Heart left ventricle (tissue), 13 donors: ENCODE data around the gene LHX4.

Source experiments
- CTCF ChIP-seq, 12 donors: fragments of 200-600 bp; sonication (generic) in 4 of 12; IDR thresholded peaks; one replicate each; pipeline versions ENCODE4 v1.5.0 to v1.8.0; 2018 to 2022; ENCODE audit warnings: antibody characterized with exemption in 12 of 12, mild to moderate bottlenecking in 5 of 12
- POLR2A ChIP-seq, 2 donors: fragments of 450-650 bp; IDR thresholded peaks; one replicate each; pipeline ENCODE4 v1.6.1; 2017; ENCODE audit warnings: antibody characterized with exemption in 2 of 2, mild to moderate bottlenecking in 2 of 2, moderate library complexity in 2 of 2
- donor health status: ischemic (EF 13 %, LVEDD 7.1; RV severe dilation, severe dysfunction).
- donor health status: DM: no; HTN: yes; CAD: no.
- donor health status: DM: no; HTN: no; CAD: no.
- donor health status: ischemic (EF 25% LVEDD 6.9; RV normal size, moderate dysfunction).
- donor health status: ischemic (EF 25% LVEDD 5.7; RV mildly dilated, moderate dysfunction).
- donor health status: ischemic (EF 35%, LVEDD 5.7; RV mildly dilated, moderate dysfunction).
- donor health status: nonischemic (EF 11% LVEDD 7.7; RV severe dilation, severe dysfunction).
- donor health status: DM: yes; HTN: yes; CAD: no.
- donor health status: PGD.
- donor health status: ischemic (EF 29% LVEDD 5.4; RV normal size, mild dysfunction).
- donor health status: nonischemic (EF 23%, LVEDD 6.1; RV moderate dilation, normal function).

- TF ChIP-seq CTCF (IDR thresholded peaks at IDR 0.05) (no peak), POLR2A (IDR thresholded peaks at IDR 0.05) (no peak)
These were observed 8.6 kb upstream of the LHX4 start for GRCh38 chr1:180221462-180221861.
